GM23248 (cell line): Measurements from ENCODE around the gene POP4. TPM values are rescaled to one million over a fixed set of nuclear protein-coding genes. Genes with fewer than 3 reads are reported as not detected.
"Not testable (repeated sequence)": the region's sequence is repeated elsewhere in the genome, so short reads cannot be mapped to it uniquely, and the experiment has no call there.

ENCODE experiments used
- DNase-seq: peaks from one replicate; pipeline ENCODE4 v3.0.0-alpha.2; 2015
- H2AFZ ChIP-seq: fragments of 200-600 bp; sonication (generic); 2 replicates; pipeline ENCODE4 v1.6.1; 2016; ENCODE audit warnings: antibody characterized with exemption
- H3F3A ChIP-seq: fragments of 200-600 bp; sonication (generic); 2 replicates; pipeline ENCODE4 v1.6.1; 2016; ENCODE audit warnings: mild to moderate bottlenecking, antibody characterized with exemption, mixed run types; ENCODE audit not compliant: insufficient read depth
- H3K27ac ChIP-seq: fragments of 200-600 bp; sonication (generic); 2 replicates; pipeline ENCODE4 v1.5.1; 2016; ENCODE audit warnings: mild to moderate bottlenecking
- H3K27me3 ChIP-seq: fragments of 200-600 bp; sonication (generic); replicated peaks from 2 replicates; pipeline ENCODE4 v1.6.1; 2016; ENCODE audit warnings: mild to moderate bottlenecking; ENCODE audit not compliant: insufficient read depth
- H3K36me3 ChIP-seq: fragments of 200-600 bp; sonication (generic); 2 replicates; pipeline ENCODE4 v1.6.1; 2016; ENCODE audit warnings: low read depth, mild to moderate bottlenecking
- H3K4me1 ChIP-seq: fragments of 200-600 bp; sonication (generic); 2 replicates; pipeline ENCODE4 v1.6.1; 2016; ENCODE audit warnings: mild to moderate bottlenecking; ENCODE audit not compliant: insufficient read depth
- H3K4me2 ChIP-seq: fragments of 200-600 bp; sonication (generic); one replicate; pipeline ENCODE4 v1.6.1; 2016; ENCODE audit warnings: mild to moderate bottlenecking; ENCODE audit not compliant: unreplicated experiment
- H3K4me3 ChIP-seq: fragments of 200-600 bp; sonication (generic); 2 replicates; pipeline ENCODE4 v1.5.1; 2016; ENCODE audit warnings: mild to moderate bottlenecking
- H3K79me2 ChIP-seq: fragments of 200-600 bp; sonication (generic); 2 replicates; pipeline ENCODE4 v1.6.1; 2016; ENCODE audit warnings: mild to moderate bottlenecking; ENCODE audit not compliant: insufficient read depth
- H3K9ac ChIP-seq: fragments of 200-600 bp; sonication (generic); 2 replicates; pipeline ENCODE4 v1.6.1; 2016; ENCODE audit warnings: mild to moderate bottlenecking
- H3K9me2 ChIP-seq: fragments of 200-600 bp; sonication (generic); 2 replicates; pipeline ENCODE4 v1.6.1; 2016; ENCODE audit warnings: mixed run types, mild to moderate bottlenecking, moderate library complexity; ENCODE audit not compliant: insufficient read depth
- H3K9me3 ChIP-seq: fragments of 200-600 bp; sonication (generic); one replicate; pipeline ENCODE4 v1.6.1; 2017; ENCODE audit warnings: low read depth
- H4K20me1 ChIP-seq: fragments of 200-600 bp; sonication (generic); 2 replicates; pipeline ENCODE4 v1.6.0; 2016; ENCODE audit not compliant: insufficient read depth
- EZH2 ChIP-seq: fragments of 200-600 bp; sonication (generic); IDR thresholded peaks from 2 replicates; pipeline ENCODE4 v1.6.1; 2018; ENCODE audit warnings: antibody characterized with exemption, mild to moderate bottlenecking; ENCODE audit not compliant: insufficient read depth, poor library complexity, severe bottlenecking
- EZH2phosphoT487 ChIP-seq: fragments of 200-600 bp; sonication (generic); IDR thresholded peaks from 2 replicates; pipeline ENCODE4 v1.6.1; 2018; ENCODE audit warnings: antibody characterized with exemption, moderate library complexity, mild to moderate bottlenecking, low read depth; ENCODE audit not compliant: insufficient read depth
- WGBS, 2 experiments: methylation state at CpG; one replicate each; pipeline ENCODE4 v1.1.6; 2015 to 2017; ENCODE audit warnings: low lambda C conversion rate in 2 of 2, low coverage in 1 of 2; ENCODE audit errors: missing lambda C conversion rate in 2 of 2; 5-methylcytosine and 5-hydroxymethylcytosine counted together
- in situ Hi-C: fragments of 300-500 bp; cut with MboI; formaldehyde crosslinking; loops from 2 replicates; pipeline ENCODE4 v1.15.0; 2020
- polyA plus RNA-seq: library from polyadenylated mRNA; unstranded; fragments of >200 nt; fragmentation: Nextera tagmentation; extraction: Ambion mirVana; gene quantifications from 2 replicates; pipeline ENCODE4 v1.2.1, GENCODE V29; 2016
- total RNA-seq: library from RNA; depleted of rRNA; stranded (reverse); fragments of >200 nt; shearing (Covaris generic); gene quantifications from 2 replicates; pipeline ENCODE4 v1.2.3, GENCODE V29; 2014

The POP4 gene
- total and polyA plus RNA-seq, 2 experiments from 2014 or later = 65.8 to 132 TPM

DNA sequence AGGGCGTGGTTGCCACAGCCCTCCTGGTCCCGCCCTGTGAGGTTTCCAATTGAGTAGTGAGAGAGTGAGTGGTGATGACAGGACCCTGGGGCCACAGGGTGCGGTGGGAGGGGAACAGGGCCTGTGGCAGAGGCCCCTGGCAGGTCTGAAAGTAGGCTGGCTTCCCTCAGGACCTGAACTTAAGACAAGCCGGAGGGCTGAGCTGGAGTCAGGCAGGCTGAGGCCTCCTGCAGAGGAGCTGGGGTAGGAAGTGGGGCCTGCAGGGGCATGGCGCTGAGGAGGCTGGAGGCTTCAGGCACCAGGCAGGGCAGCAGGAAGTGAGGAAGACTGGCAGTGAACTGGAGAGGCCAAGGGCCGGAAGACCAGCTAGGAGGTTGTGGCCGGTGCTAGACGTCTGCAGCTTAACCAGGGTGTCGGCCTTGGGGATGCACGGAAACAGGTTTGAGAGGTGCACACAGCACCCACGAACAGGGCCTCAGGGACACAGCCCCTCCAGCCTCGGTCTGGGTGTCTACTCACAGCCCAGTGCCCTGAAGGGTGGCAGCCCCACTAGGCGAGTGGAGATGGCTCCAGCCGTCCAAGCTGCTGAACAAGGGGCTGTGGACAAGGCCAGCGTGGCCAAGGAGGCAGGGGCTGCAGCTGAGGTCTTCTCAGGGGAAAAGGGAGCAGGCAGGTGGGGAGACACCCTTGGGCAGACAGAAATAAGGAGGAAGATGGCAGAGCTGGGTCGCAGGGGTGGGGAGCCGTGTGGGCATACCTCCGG lies 17.8 kb downstream of the POP4 start:
- Histone ChIP-seq H3F3A (no peaks in the 10 kb centered on the region), H3K9me3 (no peaks in the 10 kb centered on the region), H3K27ac (no peak overlapping the region), H3K4me1 (no peaks in the 10 kb centered on the region), H4K20me1 (no peaks in the 10 kb centered on the region), H3K9ac (no peak overlapping the region), H3K36me3 (no peaks in the 10 kb centered on the region), H3K9me2 (no peaks in the 10 kb centered on the region), H3K4me2 (no peak overlapping the region), H3K79me2 (no peaks in the 10 kb centered on the region), H2AFZ (no peak overlapping the region), H3K27me3 (no peaks in the 10 kb centered on the region), H3K4me3 (no peak overlapping the region)
- TF ChIP-seq EZH2 = no peak
- in situ Hi-C loops = no loop called here
- 72 to 75% methylated on average over 17 to 18 of the region's 18 CpGs for WGBS, 2 experiments
- DNase-seq = no peak

DNA sequence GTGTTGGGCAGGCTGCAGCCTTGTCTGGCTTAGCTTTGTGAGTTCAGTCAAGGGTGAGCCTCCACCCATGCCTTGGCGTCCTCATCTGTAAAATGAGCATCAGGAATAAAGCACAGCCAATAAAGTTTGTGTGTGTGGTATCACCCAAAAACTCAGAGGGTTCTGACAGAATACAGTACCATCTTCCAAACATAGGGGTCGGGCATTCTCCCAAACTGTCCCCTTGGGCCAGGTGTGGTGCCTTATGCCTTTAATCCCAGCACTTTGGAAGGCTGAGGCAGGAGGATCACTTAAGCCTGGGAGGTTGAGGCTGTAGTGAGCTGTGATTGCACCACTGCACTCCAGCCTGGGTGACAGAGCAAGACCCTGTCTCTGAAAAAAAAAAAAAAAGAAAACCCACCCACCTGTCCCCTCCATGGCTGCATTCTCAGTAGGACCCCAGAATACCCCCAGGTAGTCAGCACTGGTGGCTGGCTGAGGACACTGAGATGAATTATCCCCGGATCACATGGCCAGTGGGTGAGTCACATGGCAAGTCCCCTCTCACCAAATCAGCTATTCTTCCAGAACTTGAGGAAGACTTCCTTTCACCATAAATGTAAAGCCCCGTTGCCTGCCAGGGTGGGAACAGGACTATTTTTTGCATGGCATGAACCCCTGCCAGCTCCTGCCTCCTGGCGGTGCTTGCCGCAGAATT lies 18.6 kb downstream of the POP4 start:
- TF ChIP-seq EZH2 (no peak), EZH2phosphoT487 (no peak)
- Histone ChIP-seq H3K9me2 (no peaks in the 10 kb centered on the region), H3K9me3 (no peaks in the 10 kb centered on the region), H3K4me1 (no peaks in the 10 kb centered on the region), H3K9ac (no peak overlapping the region), H3K27ac (no peak overlapping the region), H2AFZ (no peak overlapping the region), H3K4me2 (no peak overlapping the region), H3K4me3 (no peak overlapping the region), H3K79me2 (no peaks in the 10 kb centered on the region), H4K20me1 (no peaks in the 10 kb centered on the region), H3K36me3 (no peaks in the 10 kb centered on the region), H3K27me3 (no peaks in the 10 kb centered on the region), H3F3A (no peaks in the 10 kb centered on the region)
- in situ Hi-C loops = no loop called here
- 54 to 58% methylated on average over 6 of the region's 6 CpGs for WGBS, 2 experiments
- DNase-seq = peak; percentile 22

DNA sequence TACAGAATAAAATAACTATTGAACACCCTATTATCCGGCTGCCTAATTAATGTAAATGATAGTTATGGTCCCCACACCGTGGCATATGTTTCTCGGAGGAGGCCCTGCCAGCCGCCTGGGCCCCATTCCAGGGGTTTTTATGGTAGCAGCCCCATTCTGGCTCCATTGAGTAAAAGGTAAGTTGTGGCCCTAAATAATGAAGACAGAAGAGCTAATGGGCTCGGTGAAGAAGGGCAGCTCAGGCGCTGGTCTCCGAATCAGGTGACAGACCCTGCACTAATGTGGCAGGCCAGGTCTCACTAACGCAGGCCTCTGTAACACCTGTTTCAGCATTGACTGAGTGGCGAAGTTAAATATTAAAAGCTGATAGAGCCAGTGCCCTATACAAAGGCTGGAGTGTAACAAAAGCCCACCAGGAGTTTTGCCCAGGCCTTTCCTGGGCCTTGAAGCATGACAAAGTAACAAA lies 19.1 kb downstream of the POP4 start:
- WGBS, 2 experiments = 95 to 96% methylated on average over 9 of the region's 9 CpGs
- H3K27me3 ChIP-seq = no peaks in the 10 kb centered on the region
- no peak overlapping the region for H3K4me2 ChIP-seq
- H3K9ac ChIP-seq = no peak overlapping the region
- DNase-seq = no peak
- H3K36me3 ChIP-seq = no peaks in the 10 kb centered on the region
- no peaks in the 10 kb centered on the region for H3F3A ChIP-seq
- H3K4me3 ChIP-seq = no peak overlapping the region
- in situ Hi-C loops = no loop called here
- no peak overlapping the region for H3K27ac ChIP-seq
- H3K9me3 ChIP-seq = no peaks in the 10 kb centered on the region
- no peaks in the 10 kb centered on the region for H3K4me1 ChIP-seq
- H4K20me1 ChIP-seq = no peaks in the 10 kb centered on the region
- no peaks in the 10 kb centered on the region for H3K79me2 ChIP-seq
- TF ChIP-seq EZH2phosphoT487 (no peak), EZH2 (no peak)
- H3K9me2 ChIP-seq = no peaks in the 10 kb centered on the region
- H2AFZ ChIP-seq = no peak overlapping the region

DNA sequence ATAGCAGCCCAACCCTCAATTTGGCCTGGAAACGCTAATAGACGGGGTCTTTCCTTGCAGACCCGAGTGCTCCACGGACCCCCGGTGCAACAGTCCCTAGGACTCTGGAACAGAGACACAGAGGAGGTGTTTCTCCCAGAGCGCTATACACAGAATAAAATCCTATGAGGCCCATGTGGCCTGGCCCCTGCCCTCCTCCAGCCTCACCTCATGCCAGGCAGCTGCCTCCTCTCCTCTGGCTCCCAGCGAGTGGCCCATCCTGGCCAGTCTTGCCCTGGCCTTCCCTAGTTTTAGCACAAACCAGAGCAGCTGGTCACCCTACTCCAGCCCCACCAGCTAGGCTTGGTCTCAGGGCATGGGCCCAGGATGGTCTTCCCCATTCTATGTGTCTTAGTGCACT lies 20.3 kb downstream of the POP4 start:
- no peaks in the 10 kb centered on the region for H3K9me3 ChIP-seq
- H3K79me2 ChIP-seq = no peaks in the 10 kb centered on the region
- H3K9me2 ChIP-seq = no peaks in the 10 kb centered on the region
- H3K4me3 ChIP-seq = no peak overlapping the region
- no peaks in the 10 kb centered on the region for H3F3A ChIP-seq
- H4K20me1 ChIP-seq = no peaks in the 10 kb centered on the region
- H3K4me2 ChIP-seq = no peak overlapping the region
- H3K36me3 ChIP-seq = no peaks in the 10 kb centered on the region
- no peak overlapping the region for H3K9ac ChIP-seq
- WGBS, 2 experiments = 65 to 69% methylated on average over 7 of the region's 7 CpGs
- no peak for DNase-seq
- no peak overlapping the region for H2AFZ ChIP-seq
- TF ChIP-seq EZH2phosphoT487 = no peak
- TF ChIP-seq EZH2 = no peak
- no peaks in the 10 kb centered on the region for H3K4me1 ChIP-seq
- no peaks in the 10 kb centered on the region for H3K27me3 ChIP-seq
- no peak overlapping the region for H3K27ac ChIP-seq
- in situ Hi-C loops = no loop called here

DNA sequence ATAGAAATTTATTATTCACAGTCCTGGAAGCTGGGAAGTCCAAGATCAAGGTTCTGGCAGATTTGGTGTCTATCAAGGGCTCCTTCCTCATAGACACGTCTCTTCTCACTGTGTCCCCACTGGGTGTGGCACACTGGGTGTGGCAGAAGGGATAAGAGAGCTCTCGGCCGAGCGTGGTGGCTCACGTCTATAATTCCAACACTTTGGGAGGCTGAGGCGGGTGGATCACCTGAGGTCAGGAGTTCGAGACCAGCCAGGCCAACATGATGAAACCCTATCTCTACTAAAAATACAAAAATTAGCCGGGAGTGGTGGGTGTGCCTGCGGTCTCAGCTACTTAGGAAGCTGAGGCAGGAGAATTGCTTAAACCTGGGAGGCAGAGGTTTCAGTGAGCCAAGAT lies 20.7 kb downstream of the POP4 start:
- DNase-seq, H4K20me1 ChIP-seq, H3K36me3 ChIP-seq, H3K4me2 ChIP-seq, H3K4me3 ChIP-seq, H3K9ac ChIP-seq, in situ Hi-C loops, H3K4me1 ChIP-seq, H3K27me3 ChIP-seq, H3K27ac ChIP-seq, H3K9me2 ChIP-seq, H3K79me2 ChIP-seq, H2AFZ ChIP-seq, H3F3A ChIP-seq, H3K9me3 ChIP-seq: not testable (repeated sequence)
- WGBS, 2 experiments = 63 to 70% methylated on average over 9 of the region's 9 CpGs
